Measurements from ENCODE around the gene TPO.

Gene TPO

DNA sequence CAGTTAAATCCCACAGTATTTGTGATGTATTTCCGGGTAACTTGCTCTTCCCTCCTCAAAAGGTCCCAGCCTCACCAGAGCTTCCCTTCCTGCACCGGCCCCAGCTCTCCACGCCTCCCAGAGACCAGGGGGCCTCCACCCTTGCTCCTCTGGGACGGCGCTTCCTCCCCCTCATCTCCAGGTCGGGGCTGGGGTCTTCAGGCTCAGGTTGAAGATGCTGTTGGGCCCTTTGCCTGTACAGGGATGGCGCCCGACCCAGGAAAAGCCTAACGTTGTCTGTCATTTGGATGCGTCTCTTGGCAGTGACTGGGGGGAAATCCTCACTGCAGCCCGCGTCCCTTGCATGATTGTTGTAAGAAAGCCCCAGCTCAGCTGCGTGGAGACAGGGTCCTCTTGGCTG lies 126.7 kb downstream of the TPO start:
- no peak for DNase-seq

DNA sequence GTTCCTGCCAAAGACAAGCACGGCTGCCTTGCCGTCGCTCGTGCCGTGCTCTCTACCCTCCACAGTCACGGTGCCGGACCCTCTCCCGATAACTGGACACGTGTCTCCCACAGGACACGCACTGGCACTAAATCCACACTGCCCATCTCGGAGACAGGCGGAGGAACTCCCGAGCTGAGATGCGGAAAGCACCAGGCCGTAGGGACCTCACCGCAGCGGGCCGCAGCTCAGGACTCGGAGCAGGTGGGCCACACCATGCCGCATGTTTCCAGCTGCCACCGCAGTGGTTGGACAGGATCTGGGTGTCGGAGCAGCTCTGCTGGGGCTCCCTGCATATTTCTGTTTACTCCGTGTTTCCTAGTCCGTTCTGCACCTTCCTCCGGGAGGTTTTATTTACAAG lies 127.2 kb downstream of the TPO start:
- no peak for DNase-seq

DNA sequence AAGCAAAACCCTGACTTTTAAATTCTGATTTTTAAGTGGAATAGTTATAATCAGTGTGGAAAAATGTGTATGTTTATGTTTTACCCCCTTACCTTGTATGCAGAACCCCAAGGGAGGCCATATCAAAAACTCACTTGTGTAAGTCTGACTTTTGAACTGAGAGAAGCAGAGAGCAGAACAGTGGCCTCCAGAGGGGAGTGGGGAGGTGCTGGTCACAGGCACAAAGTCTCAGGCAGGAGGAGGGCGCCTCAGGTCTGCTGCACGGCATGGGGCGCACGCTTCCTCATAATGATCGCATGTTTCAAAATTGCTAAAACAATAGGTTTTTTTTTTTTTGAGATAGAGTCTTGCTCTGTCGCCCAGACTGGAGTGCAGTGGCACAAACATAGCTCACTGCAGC lies 127.8 kb downstream of the TPO start:
- DNase-seq = no peak

DNA sequence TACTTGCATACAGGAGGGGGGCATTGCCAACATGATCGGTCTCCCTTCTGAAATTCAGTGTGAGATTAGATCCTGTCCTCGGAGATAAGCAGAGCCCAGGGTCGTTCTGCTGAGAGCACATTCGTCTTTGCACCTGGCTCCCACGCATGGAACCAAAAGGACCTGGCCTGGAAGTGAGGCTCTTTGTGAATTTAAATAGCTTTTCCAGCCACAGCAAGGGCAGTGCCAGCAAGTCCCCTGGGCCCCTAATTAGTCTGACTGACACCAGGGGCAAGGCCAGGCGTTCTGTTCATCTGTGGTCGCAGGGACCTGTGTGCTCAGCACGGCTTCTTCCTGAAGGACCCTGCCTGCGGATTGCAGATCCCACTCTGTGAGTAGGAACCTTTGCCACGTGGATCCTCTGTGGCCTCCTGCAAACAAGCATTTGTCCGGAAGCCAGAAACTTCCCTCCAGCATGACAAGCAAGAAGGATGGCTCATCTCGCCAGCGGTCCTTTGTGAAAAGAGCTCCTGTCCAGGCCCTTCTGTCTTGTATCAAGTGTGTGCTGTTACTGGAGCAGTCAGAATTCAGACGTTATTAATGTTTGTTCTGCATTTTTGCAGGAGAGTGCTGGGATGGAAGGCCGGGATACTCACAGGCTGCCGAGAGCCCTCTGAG lies 128.7 kb downstream of the TPO start:
- no peak for DNase-seq

DNA sequence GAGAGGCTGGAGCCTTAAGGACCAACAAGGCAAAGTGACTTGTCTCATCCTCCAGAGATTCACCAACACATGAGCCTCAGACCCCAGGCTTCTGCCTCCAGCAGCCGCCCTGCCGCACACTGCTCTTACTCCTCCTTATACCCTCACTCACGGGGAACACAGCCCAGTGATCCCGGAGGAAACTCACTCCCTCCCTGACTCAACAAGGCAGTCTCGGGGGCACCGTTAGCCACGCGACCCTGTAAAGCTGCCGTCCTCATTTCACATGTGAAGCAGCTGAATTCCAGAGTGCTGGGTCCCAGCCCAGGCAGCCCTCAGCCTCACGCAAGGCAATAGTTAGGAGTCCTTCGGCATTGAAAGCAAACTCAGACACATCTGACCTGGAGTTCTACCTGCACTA lies 129.7 kb downstream of the TPO start:
- no peak for DNase-seq

DNA sequence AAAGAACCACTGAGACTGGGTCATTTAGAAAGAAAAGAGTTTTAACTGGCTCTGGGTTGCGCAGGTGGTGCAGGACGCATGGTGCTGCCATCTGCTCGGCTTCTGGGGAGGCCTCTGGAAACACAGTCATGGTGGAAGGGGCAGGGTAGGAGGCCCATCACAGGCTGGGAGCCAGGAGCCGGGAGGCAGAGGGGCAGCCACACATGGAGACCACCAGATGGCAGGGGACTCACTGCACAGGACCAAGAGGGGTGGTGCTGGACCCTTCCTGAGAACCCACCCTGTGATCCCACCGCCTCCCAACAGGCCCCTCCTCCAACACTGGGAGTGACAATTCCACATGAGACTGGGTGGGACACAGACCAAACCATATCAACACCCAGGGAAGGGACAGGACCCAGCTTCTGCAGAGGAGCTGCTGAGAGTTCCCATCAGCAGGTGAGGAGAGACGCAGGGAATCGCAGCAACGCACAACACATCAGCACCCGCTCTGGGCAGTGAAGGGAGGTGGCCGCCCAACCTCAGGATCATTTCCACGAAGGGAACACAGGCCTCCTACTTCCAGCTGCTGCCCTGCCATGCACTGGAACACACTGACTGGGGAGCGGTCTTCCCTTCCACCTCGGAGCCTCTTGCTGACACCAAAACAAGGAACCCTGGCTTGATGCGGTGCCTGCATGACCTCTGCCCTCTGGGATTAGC lies 130.7 kb downstream of the TPO start:
- DNase-seq = no peak

DNA sequence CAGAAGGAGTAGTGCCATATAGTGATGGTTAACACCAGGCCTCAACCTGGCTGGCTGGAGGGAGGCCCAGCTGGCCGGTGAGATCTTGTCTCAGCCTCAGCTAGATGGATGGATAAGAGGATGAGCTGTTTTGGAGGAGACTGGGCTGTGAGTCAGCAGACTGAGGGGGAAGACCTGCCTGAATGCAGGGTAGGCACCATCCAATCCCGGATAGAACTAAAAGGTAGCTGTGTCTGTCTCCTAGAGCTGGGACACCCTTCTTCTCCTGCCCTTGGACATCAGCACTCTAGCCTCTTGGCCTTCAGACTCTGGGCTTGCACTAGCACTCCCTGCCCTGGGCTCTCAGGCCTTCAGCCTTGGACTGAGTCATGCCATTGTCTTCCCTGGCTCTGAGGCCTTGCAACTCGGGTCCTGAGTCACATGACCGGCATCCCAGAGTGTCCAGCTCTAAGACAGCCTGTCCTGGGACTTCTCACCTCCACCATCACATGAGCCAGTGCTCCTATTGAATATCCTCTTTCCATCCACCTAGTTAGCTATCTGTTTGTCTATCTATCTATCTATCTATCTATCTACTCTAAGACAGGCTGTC lies 131.3 kb downstream of the TPO start:
- DNase-seq = no peak

DNA sequence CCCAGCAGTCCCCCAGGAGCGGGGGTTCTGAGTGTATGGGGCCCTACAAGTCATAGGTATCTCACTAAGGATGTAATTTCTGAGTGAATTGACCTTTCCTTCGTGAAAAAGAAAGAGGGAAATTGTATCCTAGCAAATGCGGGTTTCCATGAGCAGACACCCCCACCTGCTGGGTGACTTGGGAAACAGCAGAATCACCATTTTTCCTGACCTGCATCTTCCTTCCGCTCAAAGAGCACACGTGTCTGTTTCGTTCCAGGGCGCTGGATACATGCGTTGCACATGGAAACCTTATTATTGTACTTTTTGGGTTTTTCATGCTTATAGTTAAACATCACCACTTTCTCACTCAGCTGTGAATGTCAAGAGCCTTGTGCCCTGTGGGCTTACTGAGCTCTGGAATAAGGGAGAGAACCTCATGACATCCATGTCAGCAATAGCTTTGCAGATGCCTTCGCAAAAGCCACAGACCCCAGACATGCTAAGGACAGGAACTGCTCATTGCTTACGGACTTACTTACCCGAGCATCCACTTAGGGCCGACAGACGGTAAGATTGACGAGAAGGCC lies 132.8 kb downstream of the TPO start:
- DNase-seq = no peak

DNA sequence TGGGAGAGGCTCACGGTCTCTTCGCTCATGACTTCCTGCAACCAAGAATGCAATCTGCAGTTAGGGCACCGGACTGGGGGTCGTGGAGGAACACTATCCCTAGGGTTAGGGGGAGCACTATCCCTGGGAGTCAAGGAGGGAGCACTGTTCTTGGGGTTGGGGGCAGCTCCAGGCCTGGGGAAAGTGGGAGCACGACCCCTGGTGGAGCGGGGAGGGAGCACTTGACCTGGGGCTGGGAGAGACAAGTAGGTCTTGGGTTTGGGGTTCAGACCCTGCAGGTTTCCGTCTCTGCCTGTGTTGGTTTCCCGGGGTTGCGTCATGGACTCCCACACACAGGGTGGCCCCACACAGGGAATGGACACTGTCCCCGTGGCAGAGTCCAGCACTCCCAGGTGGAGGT lies 133.6 kb downstream of the TPO start:
- DNase-seq = no peak

DNA sequence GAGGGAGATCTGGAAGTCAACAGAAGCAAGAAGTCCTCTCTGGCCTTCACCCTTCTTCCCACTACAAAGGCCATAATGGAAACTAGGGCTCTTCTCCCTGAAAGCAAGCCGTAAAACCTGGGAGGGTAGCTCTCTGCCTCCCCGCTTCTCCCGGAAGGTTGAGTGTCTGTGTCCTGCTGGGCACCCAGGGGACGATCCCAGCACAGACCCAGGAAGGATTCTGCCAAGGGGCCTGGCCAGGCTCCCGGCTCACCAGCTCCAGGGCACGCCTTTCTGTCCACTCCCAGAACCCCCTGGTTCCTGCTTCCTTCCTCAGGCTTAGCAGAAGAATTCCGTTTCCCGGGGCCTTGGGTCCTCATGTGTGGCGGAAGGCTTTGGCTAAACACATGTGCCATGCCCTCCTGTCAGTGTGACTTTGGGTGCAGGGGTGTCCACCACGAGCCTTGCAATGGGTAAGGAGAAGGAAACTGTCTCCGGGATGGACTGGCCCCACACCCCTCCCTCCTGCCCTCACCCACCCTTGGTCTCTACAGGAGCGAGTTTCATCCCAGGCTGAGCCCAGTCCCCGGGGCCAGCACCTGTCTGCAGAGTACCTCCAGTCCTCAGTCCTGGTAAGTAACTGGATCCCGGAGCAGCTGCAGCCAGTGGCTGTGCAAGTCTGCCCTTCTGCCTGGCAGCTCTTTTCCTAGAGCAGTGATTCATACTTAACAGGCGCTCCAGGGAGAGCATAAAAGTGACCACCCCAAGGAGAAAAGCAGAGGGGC lies 135.8 kb downstream of the TPO start:
- no peak for DNase-seq

DNA sequence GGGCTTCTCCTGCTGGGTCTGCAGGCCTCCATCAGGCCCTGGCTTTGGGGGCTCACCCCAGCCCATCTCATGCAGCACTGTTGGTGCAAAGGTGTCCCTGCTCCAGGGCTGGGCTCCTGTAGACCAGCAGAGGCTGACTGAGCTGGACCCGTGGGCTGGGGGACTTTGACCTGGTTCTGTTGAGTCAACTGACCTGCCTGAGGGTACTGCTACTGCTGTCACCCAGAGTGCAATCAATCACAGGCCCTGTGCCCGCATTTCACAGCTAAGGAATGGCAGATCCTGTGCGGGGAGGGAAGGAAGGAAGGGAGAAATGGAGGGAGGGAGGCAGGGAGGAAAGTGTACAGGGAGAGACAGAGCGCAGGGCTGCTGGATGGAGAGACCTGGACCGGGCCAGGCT lies 136.8 kb downstream of the TPO start:
- no peak for DNase-seq

DNA sequence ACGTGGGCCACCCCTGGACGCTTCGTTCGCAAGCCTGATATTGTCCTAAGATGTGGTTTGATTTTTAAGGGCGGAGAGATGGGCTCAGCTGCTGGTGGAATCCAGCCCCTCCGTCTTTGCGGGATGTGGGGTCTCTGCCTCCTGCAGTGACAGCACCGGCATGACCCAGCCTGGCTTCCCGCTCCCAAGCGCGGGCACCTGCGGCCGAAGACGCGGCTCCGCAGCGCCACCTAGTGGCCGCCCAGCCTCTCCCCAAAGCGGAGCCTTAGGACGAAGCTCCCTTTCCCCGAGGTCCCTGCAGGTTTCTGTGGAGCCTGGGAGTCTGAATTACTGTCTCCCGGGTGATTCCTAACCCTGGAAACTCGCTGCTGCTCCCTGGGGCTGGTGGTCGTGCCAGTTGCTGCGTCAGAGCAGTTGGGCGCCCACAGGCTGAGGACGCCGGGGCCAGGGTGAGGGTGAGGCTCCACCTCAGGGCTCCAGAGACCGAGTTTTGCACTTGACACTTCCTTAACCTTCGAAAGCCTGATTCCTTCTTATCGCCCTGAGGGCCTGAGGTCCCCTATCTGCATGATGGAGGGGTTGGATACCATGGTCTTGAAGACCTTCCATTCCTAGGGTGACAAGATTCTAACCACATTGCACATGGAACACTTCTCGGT lies 137.5 kb downstream of the TPO start:
- DNase-seq = no peak

DNA sequence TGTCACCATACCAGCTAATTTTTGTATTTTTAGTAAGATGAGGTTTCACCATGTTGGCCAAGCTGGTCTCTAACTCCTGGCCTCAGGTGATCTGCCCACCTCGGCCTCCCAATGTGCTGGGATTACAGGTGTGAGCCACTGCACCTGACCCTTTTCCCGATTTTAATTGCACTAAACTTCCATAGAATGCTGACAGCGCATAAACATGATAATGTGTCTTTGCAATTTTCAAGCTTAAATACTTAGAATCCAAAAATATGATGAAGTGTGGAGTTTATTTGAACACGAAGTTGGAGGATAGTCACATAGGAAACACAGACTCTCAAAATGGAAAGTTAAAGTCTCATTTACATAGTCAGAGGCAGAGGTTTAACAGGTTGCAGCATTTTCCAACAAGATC lies 138.6 kb downstream of the TPO start:
- DNase-seq = no peak

DNA sequence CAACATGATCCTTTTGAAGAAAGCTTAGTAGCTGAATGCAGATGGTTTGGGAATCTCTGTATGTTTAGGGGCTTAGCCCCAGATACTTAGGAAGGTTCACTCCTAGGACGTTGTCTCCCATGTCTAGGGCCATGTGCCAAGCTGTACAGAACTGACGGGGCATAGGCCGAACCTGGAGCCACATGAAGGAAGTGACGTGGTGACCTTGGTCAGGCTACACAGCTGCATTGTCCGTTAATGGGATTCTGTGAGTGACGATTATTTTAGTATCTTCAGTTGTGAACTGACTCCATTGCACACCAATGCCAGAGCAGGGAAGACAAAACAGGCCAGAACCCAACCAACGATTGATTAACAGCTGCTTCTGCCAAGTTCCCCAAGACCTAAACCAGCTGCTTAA lies 139.3 kb downstream of the TPO start:
- no peak for DNase-seq

DNA sequence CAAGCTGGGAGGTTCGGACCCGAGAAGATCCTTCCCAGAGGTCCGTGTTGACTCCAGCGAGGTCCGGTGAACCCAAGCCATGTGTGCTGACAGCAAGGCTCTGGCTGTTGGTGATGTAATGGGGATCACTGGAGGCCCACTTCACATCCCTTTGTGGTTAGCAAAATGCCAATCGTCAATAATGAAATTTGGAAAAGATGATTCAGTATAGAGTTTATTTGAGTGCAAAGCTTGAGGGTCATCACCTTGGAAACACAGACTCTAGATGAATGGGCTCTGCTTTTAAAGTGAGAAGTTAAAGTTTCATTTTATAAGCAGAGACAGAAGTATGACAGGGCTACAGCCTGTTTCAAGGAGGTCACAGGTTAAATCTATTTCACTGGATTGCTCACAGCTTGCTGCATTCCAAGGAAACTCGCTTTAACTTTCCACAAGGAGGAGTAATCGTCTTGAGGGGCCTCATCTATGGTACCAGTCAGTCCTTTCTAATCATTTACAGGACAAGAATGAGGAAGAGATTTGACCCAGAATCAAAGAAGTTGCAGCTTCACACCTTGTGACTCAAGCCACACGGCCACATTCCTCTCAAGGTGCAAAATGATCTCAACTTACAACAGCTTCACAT lies 140.5 kb downstream of the TPO start:
- DNase-seq = no peak

DNA sequence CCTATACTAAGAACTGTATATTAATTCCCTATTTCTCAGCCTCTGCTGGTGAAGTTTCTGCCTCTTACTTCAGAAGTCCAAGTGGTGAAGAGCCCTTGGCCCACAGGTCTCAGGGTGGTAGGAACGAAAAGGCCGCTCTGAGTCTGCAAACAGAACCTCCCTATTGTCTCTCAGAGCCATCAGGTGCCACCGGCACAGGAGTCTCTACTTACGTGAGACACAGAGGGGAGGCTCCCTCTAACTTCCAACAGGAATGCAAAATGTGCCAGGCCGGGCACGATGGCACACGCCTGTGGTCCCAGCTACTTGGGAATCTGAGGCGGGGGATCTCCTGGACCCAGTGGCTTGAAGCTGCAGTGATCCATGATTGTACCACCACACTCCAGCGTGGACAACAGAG lies 143.0 kb downstream of the TPO start:
- DNase-seq = no peak

DNA sequence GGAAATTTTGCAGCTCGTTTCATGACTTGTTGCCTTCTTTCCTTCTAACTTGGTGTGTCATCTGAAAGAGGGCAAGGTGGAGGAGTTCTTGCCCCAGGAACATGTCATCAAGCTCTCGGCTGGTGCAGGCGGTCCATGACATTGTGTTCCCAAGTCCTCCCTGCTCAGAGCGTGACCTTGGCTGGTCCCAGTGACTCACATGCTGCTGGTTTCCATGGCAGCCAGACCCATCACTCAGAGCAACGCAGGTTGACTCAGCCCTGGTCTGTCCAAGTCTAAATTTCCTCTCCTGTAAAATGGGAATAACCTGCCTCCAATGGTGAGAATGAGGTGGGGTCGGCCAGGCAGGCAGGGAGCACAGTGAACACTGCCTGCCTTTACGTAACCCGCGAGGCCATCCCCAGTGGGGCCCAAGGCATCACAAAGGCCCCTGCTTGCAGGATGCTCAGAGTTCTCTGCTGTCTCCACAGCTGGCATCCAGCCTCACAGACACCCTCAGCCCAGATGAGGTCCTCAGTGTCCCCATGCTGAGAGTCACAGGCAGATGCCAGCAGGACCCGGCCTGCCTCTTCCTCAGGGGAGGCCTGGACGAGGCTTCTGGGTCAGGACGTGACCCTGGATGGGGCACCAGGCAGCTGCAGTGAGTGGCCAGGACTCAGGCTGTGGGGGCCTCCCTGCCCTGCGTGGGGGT lies 143.7 kb downstream of the TPO start:
- DNase-seq = no peak

DNA sequence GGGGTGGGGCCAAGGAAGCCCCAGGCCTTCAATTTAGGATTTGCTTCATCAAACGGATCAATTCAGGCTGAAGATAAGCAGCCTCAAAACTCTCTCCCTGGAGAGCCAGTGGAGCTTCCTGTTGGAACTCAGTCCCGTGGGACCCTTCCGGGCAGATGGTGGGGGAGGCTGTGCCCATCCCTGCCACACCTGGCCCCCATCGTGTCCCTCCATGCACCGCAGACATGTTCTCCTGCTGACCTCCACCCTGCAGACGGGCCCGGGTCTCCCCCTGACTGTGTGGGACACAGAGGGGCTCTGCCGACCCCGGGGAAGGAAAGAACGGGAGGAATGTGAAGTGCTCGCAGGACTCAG lies 144.2 kb downstream of the TPO start:
- no peak for DNase-seq

DNA sequence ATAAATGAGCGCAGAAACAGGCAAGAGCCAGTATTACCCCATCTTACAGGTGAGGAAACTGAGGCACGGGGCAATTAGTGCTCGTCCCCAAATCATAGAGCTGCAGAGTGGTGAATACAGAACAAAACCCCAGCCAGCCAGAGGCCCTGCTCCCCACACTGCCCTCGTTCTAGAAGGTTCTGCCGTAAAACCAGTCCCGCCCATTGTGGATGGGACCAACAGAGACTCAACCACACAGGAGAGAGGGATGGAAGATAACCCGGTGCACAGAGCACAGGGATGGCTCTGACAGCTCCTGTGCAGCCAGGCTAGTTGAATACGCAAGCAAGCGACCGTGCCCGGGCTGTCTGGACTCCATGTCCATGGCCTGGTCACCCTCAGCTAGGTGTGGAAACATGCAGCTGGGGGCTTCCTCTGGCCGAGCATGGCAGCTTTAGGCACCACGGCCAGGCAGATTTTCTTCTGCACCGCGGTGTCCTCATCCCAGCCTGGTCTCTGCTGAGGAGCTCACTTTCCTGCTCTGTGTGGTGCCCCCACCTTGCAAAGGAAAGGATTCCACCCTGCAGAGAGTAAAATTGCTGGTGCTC lies 146.4 kb downstream of the TPO start:
- no peak for DNase-seq

DNA sequence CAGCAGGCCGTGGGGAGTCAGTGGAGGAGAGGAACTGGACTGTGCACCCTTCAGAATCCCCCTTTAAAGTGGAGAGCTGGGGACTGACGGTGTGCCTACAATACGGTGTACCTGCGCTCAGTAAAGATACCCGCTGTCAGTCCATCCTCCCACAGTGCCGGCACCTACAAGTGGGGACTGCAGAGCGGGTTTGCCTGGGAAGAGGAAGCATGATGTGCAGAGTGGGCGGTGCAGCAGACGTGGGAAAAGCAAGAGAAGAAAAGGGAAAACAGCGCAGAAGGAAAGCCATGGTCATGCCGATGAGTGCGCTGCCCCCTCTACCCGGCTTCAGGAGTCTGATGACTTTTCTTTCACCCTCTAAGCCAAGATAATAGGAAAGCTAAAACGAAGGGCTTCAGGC lies 148.0 kb downstream of the TPO start:
- no peak for DNase-seq

DNA sequence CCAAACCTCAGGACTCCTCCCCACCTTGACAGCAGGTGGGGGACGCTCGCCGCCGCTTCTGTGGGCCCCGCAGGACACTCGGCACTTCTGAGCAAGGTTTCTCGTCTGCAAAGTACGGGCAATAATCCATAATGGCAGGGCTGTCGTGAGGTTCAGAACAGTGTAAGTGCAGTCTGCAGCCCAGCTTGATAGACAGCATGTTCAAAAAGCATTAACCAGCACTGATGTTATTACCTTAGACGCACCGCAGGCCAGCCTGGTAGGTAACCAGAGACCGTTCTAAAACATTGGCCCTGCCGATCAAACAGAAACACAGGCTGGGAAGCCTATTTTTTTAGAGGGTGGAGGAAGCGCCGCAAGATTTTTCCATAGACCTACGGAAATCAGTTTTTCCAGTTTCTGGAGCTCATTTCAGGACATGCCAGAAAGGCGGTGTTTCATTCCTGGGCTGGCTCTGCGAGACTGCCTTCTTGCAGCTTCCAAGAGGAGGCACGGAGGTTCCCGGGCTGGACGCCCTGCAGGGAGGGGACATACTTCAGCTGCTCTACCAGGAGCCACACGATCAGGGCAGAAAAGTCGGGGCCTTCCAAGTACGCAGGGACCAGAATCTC lies 148.7 kb downstream of the TPO start:
- DNase-seq = no peak

Data from cerebellar nuclear complex (tissue), 1 donor.